ENCODE measurements around the gene AREL1. TPM values are rescaled to one million over a fixed set of nuclear protein-coding genes. Genes with fewer than 3 reads are reported as not detected.

The AREL1 gene
- total and polyA plus RNA-seq, 9 donors = 13.9 to 23.4 (median 18.5) TPM

DNA sequence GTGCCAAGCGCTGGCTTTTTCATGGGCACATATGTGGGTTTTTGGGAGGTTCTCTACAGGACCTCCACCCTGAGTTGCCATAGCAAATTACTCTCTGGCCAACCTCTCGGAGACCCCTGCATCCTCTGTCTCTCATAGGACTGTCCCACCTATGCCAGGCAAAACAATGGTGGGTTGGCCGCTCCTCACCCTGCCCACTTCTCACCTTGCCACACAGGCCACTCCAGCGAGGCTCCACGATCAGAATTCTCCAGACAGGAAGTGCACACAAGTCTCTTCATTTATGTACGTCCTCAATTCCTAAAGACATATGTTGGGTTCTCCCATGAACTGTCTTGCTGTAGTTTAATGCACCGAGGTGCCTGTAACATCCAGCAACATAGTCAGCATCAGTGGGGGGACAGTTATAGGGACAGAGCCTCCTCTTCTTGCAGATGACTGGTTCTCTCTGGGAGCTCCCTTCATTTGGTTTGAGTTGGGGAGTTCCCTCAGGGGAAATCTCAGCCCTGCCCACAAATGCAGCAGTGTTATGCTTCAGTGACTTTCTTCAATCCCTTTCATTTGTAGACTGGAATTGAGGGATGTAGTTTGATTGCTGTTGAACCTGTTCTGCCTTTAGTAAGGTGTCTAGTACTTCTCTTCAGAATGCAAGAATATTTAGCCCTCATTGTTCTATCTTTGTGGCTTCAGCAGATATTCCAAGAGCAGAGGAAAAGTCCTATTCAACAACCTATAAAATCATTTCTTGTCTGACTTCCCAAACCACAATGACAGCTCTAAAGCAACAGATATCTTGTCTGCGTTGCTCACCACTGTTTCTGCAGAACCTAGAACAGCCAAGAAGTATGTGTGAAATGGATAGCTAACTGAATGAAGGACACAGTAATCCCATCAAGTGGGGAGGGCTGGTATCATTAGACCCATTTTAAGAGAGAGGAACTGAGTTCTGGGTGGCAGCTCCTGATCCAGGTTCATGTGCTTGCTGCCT is 98.1 kb downstream of the AREL1 start:
- Histone ChIP-seq H3K9me3 (replicated peaks; ENCODE audit: control insufficient read depth, low read depth, low read length) (no peaks in the 10 kb centered on the region), H3K27ac (ENCODE audit: low read length) (no peak overlapping the region), H3K36me3 (ENCODE audit: control insufficient read depth, insufficient read depth, low read length) (no peaks in the 10 kb centered on the region), H3K4me3 (ENCODE audit: low read length) (no peak overlapping the region), H3K4me1 (ENCODE audit: control insufficient read depth, insufficient read depth, low read length) (peaks cover 34% of the 10 kb centered on the region), H3K27me3 (ENCODE audit: control insufficient read depth, insufficient read depth, low read length) (peaks cover 52% of the 10 kb centered on the region)
- 80% methylated on average over 4 of the region's 8 CpGs for WGBS (ENCODE audit: insufficient coverage)
- DNase-seq = no peak

DNA sequence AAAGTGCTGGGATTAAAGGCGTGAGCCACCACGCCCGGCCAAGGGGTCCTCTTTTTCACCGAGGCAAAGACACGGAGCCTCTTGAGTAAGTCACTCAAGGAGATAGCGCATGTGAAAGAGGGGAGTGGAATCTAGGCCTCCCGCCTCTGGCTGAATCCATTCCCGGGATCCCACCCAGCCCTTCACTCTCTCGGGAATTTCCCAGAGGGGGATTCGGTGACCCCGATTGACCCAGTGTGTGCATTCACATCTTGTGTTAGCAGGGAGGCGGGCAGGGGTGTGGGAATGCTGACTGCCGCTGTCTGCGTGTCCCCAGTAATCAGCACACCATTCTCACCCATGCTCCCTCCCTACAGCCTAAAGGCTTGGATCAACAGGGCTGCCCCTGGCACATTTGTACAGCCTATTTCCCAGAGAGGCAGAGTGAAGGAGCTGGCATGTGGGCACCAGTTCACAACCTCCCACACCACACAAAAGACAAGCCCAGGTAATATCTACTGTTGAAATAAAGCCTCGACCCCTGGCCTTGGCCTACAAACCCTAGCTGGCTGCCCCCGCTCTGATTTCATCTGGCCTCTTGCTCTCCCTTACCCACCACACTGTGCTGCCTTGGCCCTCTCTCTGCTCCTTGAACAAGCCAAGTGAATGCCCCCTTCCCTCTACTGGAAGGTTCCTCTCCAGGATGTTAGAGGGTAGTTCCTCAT is 99.5 kb downstream of the AREL1 start:
- no peak for DNase-seq
- H3K9me3 ChIP-seq (replicated peaks; ENCODE audit: control insufficient read depth, low read depth, low read length) = no peaks in the 10 kb centered on the region
- no peak overlapping the region for H3K27ac ChIP-seq (ENCODE audit: low read length)
- peaks cover 58% of the 10 kb centered on the region for H3K27me3 ChIP-seq (ENCODE audit: control insufficient read depth, insufficient read depth, low read length)
- 81% methylated on average over 12 of the region's 16 CpGs for WGBS (ENCODE audit: insufficient coverage)
- H3K4me1 ChIP-seq (ENCODE audit: control insufficient read depth, insufficient read depth, low read length) = peaks cover 28% of the 10 kb centered on the region
- no peak overlapping the region for H3K4me3 ChIP-seq (ENCODE audit: low read length)
- H3K36me3 ChIP-seq (ENCODE audit: control insufficient read depth, insufficient read depth, low read length) = no peaks in the 10 kb centered on the region

DNA sequence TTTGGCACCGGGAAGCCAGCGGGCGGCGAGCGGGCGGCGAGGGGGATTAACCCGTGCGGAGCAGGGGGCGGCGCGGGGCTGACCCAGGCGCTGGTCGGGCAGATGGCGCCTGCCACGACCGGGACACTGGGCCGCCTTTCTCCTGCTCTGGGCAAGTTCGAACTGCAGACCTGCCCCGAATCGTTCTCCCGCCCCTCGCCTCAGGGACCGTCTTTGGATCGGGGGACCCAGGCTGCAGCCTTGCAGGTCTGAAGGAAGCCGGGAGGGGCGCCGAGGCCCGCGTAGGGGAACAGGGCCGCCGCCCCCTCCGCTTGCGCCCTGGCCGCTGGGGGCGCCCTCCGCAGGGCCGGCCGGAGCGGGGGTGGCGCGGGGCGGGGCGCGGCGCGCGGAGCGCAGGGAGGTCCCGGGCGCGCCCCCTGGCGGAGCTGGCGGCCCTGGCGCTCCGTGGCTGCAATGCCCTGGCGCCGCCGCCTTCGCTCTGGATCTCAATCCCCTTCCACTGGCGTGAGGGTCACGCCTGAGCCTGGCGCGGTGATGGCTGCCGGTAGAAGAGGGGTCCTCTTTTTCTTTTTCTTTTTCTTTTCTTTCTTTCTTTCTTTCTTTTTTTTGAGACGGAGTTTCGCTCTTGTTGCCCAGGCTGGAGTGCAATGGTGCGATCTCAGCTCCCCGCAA is 100.4 kb downstream of the AREL1 start:
- Histone ChIP-seq H3K36me3 (ENCODE audit: control insufficient read depth, insufficient read depth, low read length) (no peaks in the 10 kb centered on the region), H3K27ac (ENCODE audit: low read length) (no peak overlapping the region), H3K9me3 (replicated peaks; ENCODE audit: control insufficient read depth, low read depth, low read length) (no peaks in the 10 kb centered on the region), H3K4me1 (ENCODE audit: control insufficient read depth, insufficient read depth, low read length) (peaks cover 25% of the 10 kb centered on the region), H3K4me3 (ENCODE audit: low read length) (peak overlapping the region; percentile 53), H3K27me3 (ENCODE audit: control insufficient read depth, insufficient read depth, low read length) (peaks cover 58% of the 10 kb centered on the region)
- WGBS (ENCODE audit: insufficient coverage) = under 1% methylated on average over 57 of the region's 69 CpGs
- DNase-seq = peak; percentile 88

DNA sequence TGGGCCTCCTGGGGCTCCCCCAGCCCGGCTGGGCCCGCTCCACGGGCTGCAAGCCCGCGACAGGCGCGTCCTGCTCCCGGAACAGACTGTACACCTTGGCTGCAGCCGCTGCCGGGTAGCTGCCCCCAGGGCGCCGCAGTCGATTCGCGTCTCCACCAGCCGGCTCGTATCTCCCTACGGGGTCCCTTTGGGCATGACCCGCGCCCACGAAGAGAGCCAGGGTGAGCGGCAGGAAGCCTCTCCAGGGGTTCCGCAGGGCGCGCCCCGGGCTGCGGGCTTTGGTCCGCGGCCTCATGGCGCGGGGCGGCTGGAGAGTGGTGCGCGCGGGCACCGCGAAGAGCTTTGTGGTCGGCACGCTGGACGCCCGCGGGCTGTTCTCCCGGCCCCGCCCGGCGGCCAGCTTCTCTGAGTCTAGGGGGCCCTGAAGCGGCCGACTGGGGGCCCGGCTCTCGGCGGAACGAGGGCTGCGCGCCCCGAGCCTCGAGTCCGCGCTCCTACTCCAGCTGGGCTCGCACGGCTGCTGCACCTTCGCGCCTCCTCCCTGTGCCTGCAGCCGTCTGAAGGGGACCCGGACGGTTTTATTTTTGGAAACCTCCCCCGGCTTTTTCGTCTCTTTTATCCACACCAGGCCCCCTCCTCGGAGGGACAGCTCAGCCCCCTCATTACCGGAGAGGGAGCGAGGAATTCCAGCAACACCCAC is 101.1 kb downstream of the AREL1 start, which contains the start of gene LTBP2:
TSS of gene LTBP2 (minus strand) at position 588 of the 700 bp plus-strand sequence. CDS start at position 295, 293 bp downstream.
- H3K27me3 ChIP-seq (ENCODE audit: control insufficient read depth, insufficient read depth, low read length) = peaks cover 53% of the 10 kb centered on the region
- no peaks in the 10 kb centered on the region for H3K36me3 ChIP-seq (ENCODE audit: control insufficient read depth, insufficient read depth, low read length)
- no peak within 1 kb of the TSS for H3K27ac ChIP-seq (ENCODE audit: low read length)
- under 1% methylated on average over 70 of the region's 70 CpGs for WGBS (ENCODE audit: insufficient coverage)
- peak within 1 kb of the TSS; percentile 53 for H3K4me3 ChIP-seq (ENCODE audit: low read length)
- DNase-seq = peak; percentile 78
- H3K4me1 ChIP-seq (ENCODE audit: control insufficient read depth, insufficient read depth, low read length) = peaks cover 24% of the 10 kb centered on the region
- H3K9me3 ChIP-seq (replicated peaks; ENCODE audit: control insufficient read depth, low read depth, low read length) = no peaks in the 10 kb centered on the region

Other genes with a start within 250 kb of the AREL1 start
- 97.2 TPM for gene NPC2, start 219.8 kb downstream of the AREL1 start, total RNA-seq
- gene NPC2, start 219.8 kb downstream of the AREL1 start, polyA plus RNA-seq (ENCODE audit: insufficient read depth in 1 of 8, insufficient read length in 8 of 8, low replicate concordance in 1 of 8) = 100 to 1,000 TPM in 4 of 8 donors, 10 to 100 TPM in 4; 81.0 to 147 (median 98.0) TPM
- gene ISCA2, start 219.3 kb downstream of the AREL1 start, total RNA-seq = 24.6 TPM
- gene ISCA2, start 219.3 kb downstream of the AREL1 start, polyA plus RNA-seq (ENCODE audit: insufficient read depth in 1 of 8, insufficient read length in 8 of 8, low replicate concordance in 1 of 8) = 10 to 100 TPM; 21.7 to 27.1 (median 24.5) TPM
- 10.5 TPM for gene LTBP2, start 100.8 kb downstream of the AREL1 start, total RNA-seq
- 10 to 100 TPM in 4 of 8 donors, 1 to 10 TPM in 4; 4.9 to 19.2 (median 9.4) TPM for gene LTBP2, start 100.8 kb downstream of the AREL1 start, polyA plus RNA-seq (ENCODE audit: insufficient read depth in 1 of 8, insufficient read length in 8 of 8, low replicate concordance in 1 of 8)
- 21.9 TPM for gene FCF1, start 64 bp upstream of the AREL1 start, total RNA-seq
- 10 to 100 TPM; 29.5 to 49.0 (median 38.6) TPM for gene FCF1, start 64 bp upstream of the AREL1 start, polyA plus RNA-seq (ENCODE audit: insufficient read depth in 1 of 8, insufficient read length in 8 of 8, low replicate concordance in 1 of 8)
- 33.4 TPM for gene YLPM1, start 50.2 kb upstream of the AREL1 start, total RNA-seq
- gene YLPM1, start 50.2 kb upstream of the AREL1 start, polyA plus RNA-seq (ENCODE audit: insufficient read depth in 1 of 8, insufficient read length in 8 of 8, low replicate concordance in 1 of 8) = 10 to 100 TPM; 38.1 to 63.9 (median 48.1) TPM
- gene PROX2, start 163.1 kb upstream of the AREL1 start, total RNA-seq = not detected
- 1 to 10 TPM in 1 of 8 donors, under 1 TPM in 7; 0.06 to 1.1 (median 0.34) TPM for gene PROX2, start 163.1 kb upstream of the AREL1 start, polyA plus RNA-seq (ENCODE audit: insufficient read depth in 1 of 8, insufficient read length in 8 of 8, low replicate concordance in 1 of 8)
- 38.6 TPM for gene DLST, start 168.8 kb upstream of the AREL1 start, total RNA-seq
- 10 to 100 TPM; 61.9 to 76.2 (median 65.9) TPM for gene DLST, start 168.8 kb upstream of the AREL1 start, polyA plus RNA-seq (ENCODE audit: insufficient read depth in 1 of 8, insufficient read length in 8 of 8, low replicate concordance in 1 of 8)
- 6.1 TPM for gene RPS6KL1, start 210.2 kb upstream of the AREL1 start, total RNA-seq
- 10 to 100 TPM in 4 of 8 donors, 1 to 10 TPM in 4; 6.6 to 11.2 (median 8.8) TPM for gene RPS6KL1, start 210.2 kb upstream of the AREL1 start, polyA plus RNA-seq (ENCODE audit: insufficient read depth in 1 of 8, insufficient read length in 8 of 8, low replicate concordance in 1 of 8)
- 30.2 TPM for gene PGF, start 242.5 kb upstream of the AREL1 start, total RNA-seq
- gene PGF, start 242.5 kb upstream of the AREL1 start, polyA plus RNA-seq (ENCODE audit: insufficient read depth in 1 of 8, insufficient read length in 8 of 8, low replicate concordance in 1 of 8) = 10 to 100 TPM; 27.0 to 47.0 (median 33.1) TPM